ENCODE data around the gene KDM2B.
"Not testable (repeated sequence)": the region's sequence is repeated elsewhere in the genome, so short reads cannot be mapped to it uniquely, and the experiment has no call there.

Gene KDM2B

DNA sequence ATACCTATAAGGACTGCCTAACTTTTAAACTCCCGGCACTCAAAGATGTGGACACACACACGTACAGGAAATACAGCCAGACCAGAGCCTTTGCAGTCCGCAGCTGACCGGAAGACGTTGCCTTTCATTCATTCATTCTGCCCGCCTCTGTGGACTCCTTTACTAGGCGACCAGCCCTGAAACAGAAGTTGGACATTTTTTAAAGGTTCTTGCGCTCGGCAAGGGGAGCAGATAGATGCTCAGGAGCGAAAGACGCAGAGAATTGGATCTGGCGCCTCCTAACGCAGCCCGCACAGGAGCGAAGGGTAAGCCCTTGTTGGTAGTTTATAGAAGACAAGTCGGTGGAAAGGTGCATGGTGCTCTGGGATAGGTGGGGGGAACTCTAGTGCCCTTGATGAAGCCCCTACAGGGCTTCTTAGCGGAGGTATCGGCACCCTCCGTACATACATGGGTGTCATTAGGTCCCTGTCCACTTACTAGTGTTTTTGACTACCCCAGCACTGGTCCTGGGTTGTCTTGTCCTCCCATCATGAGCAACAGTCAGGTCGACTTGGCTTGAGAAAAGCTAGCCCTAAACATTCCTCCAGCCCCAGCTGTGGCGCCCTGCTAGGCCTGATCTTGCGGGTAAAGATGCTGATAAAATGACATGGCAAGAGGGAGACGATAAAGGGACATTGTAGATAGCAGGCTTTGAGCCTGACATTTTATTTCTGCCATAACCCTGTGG, at the start of gene KDM2B:
Gene KDM2B (minus strand): TSS at position 65 of the 727 bp plus-strand sequence. CDS start 112 bp downstream, outside the sequence.
- peak; percentile 44 to 45 for DNase-seq

DNA sequence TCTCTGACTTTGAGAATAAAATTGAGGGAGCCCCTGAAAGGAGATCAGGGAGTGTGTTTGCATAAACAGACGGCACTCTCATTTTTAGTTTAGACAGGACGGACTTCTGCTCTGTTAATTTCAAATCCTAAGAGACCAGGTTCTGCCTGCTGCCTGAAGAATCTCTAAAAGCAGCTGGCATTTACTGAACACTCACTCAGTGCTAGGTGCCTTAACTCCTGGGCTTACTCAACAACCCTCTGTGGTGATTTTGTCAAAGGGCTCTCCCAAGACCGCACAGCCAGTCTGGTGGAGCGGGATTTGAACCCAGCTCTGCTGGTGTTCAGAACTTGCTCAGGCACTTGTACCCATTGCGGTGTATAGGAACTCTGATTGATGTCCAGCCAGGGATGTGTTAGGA, 47.7 kb upstream of the KDM2B start:
- no peak for DNase-seq

DNA sequence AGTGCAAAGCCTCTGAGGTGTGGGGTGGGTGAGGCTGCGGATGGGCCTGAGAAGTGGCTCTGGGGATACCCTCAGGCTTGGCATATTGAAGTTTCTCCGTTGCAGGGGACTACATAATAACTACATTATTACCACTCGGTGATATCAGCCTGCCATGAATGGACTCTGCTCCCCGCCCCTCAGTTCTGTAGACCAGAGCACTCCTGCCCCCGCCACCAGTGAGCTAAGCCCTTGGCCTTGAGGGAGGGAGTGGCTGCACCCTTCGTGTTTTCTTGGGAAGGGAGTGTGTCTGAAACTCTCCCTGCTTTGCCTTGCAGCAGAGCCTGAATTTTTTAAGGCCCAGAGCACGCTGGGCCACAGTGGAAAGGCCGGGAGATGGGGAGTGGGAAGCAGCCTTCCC, 47.2 kb upstream of the KDM2B start:
- DNase-seq, result no peak

DNA sequence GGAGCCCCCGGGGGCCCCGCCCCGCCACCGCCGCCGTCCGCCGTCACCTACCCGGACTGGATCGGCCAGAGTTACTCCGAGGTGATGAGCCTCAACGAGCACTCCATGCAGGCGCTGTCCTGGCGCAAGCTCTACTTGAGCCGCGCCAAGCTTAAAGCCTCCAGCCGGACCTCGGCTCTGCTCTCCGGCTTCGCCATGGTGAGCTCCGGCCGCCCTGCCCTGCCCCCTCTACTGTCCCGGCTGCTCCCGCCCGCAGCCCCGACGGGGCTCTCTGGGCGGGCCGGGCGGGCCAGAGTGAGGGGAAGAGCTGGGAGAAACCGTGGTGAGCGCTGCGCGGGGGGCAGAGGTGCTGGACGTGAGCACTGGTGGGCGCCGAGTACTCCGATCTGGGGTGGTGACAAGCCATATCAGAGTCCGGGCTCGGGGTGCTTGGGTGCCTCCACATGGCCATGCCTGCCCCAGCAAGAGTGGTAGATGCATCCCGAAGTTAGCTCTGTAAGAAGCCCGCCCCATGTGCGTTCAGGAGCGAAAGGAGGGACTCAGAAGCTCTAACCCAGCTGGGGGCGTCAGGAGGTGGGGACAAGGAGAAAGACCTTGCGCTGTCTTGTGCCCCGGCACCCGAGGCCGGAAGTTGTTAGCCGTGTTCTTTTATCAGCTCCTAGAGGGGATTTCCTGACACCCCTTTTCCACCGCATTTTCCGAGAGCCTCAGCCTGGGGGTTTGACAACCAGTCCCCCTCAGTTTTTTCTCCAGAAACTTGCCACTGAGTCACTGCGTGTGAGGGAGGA, 46.2 kb upstream of the KDM2B start:
- DNase-seq, result peak in 1 of 2 donors; percentile 60

DNA sequence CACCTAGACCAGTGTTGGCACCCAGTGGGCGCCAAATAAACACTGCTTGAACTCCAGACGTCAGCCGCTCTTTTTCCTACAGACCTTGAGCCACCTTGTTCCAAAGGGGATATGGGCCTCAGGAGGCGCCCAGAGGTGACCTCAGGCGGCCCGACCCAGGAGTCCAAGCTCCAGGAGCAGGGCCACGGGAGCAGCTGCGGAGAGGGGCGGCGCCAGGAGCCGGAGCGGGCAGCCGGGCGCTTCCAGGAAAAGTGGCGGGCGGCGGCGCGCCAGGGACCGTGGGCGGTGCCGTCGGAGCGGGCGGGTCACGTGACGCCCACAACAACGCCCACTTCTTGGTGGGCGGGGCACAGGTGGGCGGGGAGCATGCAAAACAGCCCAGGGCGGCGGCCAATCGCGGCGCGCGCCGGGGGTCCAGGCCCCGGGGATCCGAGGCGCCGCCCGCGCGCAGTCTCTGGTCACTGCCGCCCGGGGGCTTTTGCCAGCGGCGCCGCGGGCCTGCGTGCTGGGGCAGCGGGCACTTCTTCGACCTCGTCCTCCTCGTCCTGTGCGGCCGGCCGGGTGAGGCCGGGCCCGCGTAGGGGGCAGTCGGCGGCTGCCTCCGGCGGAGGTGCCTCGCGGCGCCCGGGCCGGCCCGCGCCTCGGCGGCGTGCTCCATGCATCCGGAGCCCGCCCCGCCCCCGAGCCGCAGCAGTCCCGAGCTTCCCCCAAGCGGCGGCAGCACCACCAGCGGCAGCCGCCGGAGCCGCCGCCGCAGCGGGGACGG, 45.4 kb upstream of the KDM2B start, which contains the start of gene ORAI1:
Gene ORAI1 (plus strand): TSS at position 444 of the 766 bp plus-strand sequence.
- DNase-seq, result peak; percentile 91 to 92

DNA sequence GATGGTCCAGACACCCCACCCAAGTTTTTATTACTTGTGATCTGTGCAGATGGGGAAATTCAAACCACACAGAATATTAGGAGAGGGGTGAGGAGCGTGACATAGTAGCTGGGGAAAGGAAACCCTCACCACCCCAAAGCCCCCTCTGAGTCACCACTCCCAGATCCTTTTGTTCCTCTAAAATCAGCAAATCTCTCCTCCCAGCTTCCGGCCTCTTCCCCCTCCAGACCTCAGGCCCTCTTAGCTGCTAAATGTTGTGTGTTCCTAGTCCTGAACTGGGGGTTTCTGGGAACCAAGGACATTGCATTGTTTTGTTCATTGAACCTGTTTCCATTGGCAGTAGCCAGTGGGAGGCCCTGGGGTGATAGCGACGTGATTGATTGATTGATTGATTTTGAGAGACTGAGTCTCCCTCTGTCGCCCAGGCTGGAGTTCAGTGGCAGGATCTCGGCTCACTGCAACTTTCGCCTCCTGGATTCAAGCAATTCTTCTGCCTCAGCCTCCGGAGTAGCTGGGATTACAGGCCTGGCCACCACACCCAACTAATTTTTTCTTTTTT, 39.6 kb upstream of the KDM2B start:
- DNase-seq, result no peak

DNA sequence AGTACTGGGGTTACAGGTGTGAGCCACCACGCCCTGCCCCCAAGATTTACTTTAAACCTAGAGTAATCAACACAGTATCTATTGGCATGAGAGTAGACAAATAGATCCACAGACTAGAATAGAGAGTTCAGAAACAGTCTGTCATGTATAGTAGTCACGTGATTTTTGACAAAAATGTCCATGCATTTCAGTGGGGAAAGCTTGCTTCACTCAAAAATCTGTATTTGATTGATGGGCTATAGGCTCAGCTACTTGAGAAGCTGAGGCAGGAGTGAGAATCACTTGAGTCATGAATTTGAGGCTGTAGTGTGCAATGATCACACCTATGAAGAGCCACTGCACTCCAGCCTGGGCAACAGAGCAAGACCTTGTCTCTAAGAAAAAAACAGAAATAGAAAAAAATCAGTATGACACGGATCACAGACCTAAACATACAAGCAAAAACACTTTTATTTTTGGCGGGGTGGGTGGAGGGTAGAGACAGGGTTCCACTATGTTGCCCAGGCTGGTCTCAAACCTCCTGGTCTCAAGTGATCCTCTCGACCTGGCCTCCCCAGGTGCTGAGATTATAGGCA, 37.9 kb upstream of the KDM2B start:
- DNase-seq, result no peak

DNA sequence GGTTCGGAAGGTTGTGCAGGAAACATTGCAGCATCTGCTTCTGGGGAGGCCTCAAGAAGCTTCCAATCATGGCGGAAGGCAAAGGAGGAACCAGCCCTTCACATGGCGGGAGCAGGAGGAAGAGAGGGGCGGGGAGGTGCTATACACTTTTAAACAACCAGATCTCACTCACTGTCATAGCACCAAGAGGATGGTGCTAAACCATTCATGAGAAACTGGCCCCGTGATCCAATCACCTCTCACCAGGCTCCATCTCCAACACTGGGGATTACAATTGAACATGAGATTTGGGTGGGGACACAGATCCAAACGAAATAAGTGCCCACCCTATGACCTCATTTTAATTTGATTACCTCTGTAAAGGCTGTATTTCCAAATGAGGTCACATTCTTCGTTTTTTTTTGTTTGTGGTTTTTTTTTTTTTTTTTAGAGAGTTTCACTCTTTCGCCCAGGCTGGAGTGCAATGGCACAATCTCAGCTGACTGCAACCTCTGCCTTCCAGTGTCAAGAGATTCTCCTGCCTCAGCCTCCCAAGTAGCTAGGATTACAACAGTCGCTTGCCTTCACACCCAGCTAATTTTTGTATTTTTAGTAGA, 34.1 kb upstream of the KDM2B start:
- DNase-seq, result no peak

DNA sequence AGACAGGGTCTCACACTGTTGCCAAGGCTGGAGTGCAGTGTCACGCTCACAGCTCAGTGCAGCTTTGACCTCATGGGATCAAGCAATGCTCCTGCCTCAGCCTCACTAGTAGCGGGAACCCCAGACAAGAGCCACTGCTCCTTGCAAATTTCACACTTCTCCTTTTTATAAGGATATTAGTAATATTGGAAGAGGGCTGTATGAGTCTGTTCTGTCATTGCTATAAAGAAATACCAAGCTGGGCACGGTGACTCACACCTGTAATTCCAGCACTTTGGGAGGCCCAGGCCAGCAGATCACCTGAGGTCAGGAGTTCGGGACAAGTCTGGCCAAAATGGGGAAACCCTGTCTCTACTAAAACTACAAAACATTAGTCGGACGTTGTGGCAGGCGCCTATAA, 32.6 kb upstream of the KDM2B start:
- no peak for DNase-seq

DNA sequence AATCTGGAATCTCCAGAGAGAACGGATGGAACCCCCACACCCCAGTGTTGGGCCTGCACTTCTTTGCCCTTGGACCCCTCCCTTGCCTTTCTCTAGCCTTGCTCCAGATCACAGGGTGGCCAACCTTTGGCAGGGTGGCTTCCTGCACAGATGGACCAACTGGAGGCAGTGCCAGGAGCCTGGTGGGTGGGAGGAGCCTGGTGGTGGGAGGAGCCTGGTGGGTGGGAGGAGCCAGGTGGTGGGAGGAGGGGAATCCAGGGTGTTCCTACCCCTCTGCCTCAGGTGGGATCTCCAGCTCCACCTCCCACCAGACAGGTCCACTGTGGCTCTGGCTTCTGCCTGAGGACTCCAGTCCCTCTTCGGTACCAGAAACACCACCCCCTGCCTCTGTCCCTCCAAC, 30.5 kb upstream of the KDM2B start:
- DNase-seq, result no peak

DNA sequence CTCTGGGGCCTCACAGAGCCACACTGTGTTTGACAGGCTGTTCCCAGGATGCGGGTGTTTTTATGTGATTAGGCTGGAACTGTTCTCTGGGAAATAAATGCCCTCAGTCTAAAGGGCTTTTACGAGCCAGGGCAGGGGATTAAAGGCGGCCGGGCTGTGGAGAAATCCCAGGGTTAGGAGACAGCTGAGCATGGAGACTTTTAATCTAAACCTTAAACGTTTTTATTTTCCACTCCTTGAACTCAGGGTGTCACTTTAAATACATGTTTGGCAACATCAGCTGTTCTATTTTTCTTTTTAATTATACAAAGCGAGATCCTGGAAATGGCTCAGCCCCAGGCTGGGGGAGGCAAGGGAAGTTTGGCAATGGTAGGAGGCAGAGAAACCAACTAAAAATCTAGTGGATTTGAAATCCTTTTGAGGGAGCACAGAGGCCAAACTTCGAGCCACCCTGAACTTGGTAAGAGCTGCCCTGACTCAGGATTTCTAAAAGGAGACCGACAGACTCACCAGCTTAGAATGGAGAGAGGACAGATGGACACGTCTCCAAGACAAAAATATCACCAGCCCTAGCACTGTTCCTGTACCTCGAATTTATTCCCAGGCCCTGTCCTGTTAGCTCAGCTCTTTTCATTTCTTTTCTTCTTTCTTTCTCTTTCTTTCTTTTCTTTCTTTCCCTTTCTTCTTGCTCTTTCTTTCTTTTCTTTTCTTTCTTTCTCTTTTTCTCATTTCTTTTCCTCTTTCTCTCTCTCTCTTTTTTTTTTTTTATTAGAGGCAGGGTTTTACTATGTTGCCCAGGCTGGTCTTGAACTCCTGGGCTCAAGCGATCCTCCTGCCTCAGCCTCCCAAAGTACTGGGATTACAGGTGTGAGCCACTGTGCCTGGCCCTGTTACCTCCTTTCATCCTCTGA, 29.7 kb upstream of the KDM2B start:
- DNase-seq, result no peak

DNA sequence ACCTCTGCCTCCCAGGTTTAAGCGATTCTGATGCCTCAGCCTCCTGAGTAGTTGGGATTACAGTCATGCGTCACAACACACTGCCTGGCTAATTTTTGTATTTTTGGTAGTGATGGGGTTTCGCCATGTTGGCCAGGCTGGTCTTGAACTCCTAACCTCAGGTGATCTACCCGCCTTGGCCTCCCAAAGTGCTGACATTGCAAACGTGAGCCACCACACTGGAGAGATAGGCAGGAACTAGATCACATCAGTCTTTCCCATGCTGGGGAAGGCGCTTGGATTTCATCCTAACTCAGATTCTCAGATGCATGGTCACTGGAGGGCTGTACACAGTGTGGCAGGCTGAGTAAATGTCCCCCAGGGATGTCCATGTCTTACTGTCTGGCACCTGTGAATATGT, 27.5 kb upstream of the KDM2B start:
- no peak for DNase-seq

DNA sequence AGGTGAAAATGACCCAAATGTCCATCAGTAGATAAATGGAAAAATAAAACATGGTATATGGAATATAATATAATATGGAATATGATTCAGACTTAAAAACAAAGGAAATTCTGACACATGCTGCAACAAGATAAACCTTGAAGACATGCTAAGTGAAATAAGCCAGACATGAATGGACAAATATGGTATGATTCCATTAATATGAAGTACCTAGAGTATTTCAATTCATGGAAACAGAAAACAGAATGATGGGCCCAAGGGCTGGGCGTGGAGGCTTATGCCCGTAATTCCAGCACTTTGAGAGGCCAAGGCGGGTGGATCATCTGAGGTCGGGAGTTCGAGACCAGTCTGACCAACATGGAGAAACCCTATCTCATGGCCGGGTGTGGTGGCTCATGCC, 22.8 kb upstream of the KDM2B start:
- DNase-seq, result no peak

DNA sequence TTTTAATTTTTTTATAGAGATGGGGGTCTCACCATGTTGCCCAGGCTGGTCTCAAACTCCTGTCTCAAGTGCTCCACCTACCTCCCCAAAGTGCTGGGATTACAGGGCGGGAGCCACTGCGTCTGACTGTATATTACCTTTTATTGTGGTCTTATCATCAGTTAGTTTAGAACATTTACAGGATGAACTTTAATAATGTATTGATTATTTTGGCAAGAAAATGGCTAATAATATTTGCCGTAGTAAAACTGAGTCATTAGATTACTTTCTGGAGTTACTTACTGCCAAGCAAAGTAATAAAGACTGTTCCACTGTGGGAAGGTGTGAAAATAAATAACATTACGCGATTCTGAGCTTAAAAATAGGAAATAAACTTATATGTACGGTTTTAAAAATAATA, 21.9 kb upstream of the KDM2B start:
- DNase-seq, result no peak

DNA sequence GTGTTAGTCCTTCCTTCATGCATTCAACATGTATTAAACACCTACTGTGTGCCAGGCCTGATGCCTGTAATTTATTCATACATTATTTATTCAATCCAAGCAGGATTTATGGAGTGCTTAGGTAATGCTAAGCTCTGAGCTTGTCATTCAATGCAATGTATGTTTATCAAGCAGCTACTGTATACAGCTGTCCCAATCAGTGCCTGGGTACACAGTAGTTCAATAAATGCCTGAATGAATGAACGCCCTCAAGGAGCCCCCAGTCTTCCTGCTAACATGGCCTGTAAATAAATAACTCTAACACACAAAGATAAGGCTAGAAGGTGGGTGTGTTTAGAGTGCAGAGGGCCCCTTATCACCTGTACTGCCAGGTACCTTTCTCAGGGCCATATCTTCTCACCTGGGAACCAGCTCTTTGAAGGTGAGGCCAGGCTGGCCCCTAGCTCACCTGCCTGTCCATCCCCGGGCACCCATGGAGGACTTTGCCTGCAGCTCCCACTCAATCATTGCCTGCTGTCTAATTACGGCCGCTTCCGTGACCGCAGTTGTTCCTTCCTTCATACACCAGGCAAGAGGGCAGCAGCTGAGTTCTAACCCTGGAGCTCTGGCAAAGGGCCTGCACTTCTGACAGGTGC, 20.0 kb upstream of the KDM2B start:
- no peak for DNase-seq

DNA sequence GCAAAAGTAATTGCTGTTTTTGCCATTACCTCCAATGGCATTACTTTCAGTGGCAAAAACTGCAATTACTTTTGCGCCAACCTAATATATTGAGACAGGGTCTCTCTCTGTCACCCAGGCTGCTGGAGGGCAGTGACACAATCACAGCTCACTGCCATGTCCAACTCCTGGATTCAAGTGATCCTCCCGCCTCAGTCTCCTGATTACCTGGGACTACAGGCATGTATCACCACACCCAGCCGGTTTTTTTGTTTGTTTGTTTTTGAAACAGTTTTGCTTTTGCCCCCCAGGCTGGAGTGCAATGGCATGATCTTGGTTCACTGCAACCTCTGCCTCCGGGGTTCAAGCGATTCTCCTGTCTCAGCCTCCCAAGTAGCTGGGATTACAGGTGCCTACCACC, 15.7 kb upstream of the KDM2B start:
- DNase-seq, result no peak

DNA sequence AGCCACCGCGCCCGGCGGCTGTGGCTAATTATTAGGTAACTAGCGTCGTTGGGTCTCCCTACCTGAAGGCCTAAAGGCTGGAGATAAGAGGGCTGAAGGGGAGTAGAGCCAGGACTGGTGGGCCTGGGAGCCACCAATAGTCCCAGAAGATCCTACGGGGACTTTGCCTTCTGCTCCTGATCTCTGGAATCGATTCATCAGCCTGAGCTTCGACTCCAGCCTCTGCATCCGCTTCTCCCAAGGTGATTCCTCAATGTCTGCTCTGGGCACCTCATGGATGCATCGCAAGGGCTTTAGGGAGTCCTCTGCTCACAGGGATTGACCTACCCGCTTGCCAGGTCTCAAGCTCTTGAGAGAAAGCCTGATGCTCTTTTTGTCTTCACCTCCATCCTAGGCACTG, 14.7 kb upstream of the KDM2B start:
- DNase-seq, result no peak

DNA sequence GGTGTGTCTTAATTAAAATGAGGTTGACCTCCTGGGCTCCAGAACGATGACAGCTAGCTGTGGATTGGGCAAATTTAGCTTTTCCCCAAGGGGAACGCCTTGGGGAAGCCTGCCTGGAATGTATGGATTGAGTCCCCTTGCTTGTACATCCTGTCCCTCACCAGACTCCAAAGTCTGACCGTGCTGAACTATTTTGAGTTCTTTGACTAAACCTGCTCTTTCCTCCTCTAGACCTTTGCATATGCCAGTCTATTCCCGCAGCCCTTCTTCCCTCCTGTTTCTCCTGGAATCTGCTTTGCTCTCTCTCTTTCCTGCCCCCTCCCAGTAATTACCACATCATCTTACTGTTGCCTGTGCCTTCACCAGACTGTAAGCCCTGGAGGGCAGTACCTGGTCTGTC, 11.5 kb upstream of the KDM2B start:
- no peak for DNase-seq

DNA sequence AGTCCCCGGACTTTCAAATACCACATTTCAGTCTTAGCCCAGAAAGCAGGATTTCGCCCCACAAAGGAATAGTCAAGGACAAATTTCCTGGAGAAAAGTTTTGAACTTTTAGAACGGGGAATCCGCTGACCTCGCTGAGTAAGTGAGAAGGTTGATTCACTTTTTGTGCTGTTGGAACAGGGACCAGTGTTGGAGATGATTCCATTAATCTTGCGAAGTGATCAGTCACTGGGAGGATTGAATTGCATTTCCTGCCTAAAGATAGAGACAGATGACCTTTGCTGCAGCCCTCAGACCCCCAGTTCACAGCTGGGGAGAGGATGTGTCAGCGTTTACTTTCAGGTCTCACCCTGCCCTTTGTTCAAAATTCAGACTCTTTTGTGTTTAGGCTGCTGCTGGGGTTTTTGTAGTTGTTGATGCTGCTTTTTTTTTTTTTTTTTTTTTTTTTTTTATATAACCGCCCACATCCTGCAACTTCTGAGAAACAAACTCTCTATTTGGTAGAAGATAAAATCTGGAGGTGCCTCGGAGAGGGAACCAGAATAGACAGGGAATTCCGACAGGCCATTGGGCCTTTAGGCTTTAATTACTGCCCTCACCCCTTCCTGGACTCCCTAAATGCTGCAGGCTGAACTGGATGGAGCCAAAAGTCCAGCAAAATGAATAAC, 9.8 kb upstream of the KDM2B start:
- DNase-seq, result no peak

DNA sequence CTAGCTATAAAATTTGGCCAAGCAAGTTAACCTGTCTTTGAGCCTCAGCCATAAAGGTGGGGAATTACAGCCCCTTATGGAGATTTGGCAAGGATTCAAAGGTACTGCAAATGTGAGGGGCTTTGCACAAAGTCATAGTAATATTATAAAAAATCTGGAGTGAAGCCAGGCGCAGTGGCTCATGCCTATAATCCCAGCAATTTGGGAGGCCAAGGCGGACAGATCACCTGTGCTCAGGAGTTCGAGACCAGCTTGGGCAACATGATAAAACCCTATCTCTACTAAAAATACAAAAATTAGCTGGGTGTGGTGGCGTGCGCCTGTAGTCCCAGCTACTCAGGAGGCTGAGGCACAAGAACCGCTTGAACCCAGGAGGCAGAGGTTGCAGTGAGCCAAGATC, 4.1 kb upstream of the KDM2B start:
- not testable (repeated sequence) for DNase-seq
